GM21526 (cell line): ENCODE results near the gene GEMIN2.
"Not testable (repeated sequence)": the region's sequence is repeated elsewhere in the genome, so short reads cannot be mapped to it uniquely, and the experiment has no call there.

ENCODE experiments used
- ATAC-seq: cut with Tn5 transposase; IDR thresholded peaks from one replicate; pipeline ENCODE4 v1.9.1; 2021; ENCODE audit warnings: moderate library complexity; ENCODE audit not compliant: unreplicated experiment, low FRiP score

GEMIN2 gene

DNA sequence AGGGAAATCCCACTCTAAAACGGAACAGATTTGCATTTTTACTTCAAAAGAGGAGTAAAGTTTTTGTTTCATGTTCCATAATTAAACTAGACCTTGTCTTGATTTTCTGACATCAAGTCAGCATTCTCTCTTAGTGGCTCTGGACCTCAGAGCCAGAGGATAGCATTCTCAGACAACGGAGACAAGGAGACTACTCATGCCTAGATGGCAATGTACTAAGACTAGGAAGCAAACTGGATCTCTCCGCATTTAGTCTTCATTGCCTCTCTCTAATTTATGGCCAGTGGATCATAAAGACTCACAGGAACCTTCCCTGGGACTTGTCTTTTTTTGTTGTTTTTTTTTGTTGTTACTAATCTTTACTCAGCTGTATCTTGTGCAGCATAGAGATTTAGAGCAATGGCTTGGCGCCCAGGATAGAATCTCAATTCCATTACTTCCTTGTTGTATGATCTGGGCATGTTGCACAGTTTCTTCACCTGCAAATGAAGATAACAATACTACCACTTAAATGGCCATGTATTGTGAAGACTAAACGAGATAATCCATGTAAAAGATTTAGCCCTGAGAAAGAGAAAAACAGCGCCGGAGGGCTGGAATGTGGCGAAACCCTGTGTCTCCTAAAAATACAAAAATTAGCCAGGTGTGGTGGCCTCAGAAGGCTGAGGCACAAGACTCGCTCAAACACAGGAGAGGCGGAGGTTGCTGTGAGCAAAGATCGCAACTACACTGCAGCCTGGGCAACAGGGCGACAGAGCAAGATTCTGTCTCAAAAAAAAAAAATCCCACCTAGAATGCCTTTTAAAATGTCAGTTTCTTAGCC is 4.0 kb upstream of the GEMIN2 start:
- ATAC-seq = no peak

- no peak for ATAC-seq
Measured at GRCh38 chr14:39113685-39114072, 444 bp upstream of the GEMIN2 start.

DNA sequence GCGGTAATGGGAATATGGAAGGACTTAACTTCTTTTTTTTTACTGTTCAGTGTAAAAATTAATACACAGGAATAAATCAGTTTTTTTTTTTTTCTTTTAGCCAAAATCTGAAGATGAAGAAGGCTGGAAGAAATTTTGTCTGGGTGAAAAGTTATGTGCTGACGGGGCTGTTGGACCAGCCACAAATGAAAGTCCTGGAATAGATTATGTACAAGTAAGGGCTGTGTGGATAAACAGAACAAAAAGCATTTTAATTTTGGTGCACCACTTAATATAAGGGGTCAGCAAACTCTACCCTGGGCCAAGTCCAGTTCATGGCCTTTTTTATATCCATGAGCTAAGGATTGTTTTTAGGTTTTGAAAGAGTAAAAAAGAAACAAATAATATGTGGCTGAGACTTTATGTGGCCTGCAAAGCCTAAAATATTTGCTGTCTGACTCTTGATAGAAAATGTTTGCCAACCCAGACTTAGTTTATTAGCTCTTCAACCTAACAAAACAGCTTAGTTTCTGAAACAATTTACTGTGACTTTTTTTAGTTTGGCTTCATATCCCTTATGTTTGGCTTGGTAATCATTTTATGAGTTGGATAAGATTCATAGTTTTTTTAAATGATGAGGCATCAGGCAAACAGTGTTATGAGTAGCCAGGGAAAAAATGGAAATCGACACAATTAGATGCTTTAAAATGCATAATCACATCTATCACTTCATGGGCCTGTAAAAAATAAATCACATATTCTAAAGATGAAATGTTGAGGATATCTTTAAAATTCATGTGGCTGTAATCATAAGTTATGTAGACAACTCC is 8.4 kb downstream of the GEMIN2 start:
- ATAC-seq = no peak

DNA sequence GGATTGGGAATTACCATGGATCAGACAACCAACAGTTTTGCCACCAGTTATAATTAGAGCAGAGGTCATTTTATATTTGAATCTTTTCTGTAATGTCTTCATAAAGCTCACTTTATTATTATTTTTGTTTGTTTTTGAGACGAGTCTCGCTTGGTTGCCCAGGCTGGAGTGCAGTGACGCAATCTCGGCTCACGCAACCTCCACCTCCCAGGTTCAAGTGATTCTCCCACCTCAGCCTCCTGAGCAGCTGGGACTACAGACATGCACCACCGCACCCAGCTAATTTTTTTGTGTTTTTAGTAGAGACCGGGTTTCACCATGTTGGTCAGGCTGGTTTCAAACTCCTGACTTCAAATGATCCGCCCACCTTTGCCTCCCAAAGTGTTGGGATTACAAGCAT is 23.7 kb downstream of the GEMIN2 start:
- not testable (repeated sequence) for ATAC-seq

- ATAC-seq = no peak
Measured at GRCh38 chr14:39138440-39138839, 24.3 kb downstream of the GEMIN2 start.

DNA sequence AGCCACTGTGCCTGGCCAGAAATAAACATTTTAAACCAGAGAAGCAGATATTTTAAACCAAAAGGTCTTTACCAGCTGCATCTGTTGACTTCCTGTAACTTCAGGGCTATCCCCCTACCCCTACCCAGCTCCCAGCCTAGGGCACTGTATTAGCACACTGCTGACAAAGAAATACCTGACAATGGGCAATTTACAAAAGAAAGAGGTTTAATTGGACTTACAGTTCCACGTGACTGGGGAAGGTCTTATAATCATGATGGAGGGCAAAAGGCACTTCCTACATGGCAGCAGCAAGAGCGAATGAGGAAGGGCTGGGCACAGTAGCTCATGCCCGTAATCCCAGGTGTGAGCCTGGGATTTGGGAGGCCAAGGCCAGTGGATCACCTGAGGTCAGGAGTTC is 26.0 kb downstream of the GEMIN2 start:
- ATAC-seq = no peak

- not testable (repeated sequence) for ATAC-seq
Measured at GRCh38 chr14:39141623-39142022, 27.5 kb downstream of the GEMIN2 start.

GRCh38 chr14:39143226-39143625 is 29.1 kb downstream of the GEMIN2 start:
- ATAC-seq = not testable (repeated sequence)

DNA sequence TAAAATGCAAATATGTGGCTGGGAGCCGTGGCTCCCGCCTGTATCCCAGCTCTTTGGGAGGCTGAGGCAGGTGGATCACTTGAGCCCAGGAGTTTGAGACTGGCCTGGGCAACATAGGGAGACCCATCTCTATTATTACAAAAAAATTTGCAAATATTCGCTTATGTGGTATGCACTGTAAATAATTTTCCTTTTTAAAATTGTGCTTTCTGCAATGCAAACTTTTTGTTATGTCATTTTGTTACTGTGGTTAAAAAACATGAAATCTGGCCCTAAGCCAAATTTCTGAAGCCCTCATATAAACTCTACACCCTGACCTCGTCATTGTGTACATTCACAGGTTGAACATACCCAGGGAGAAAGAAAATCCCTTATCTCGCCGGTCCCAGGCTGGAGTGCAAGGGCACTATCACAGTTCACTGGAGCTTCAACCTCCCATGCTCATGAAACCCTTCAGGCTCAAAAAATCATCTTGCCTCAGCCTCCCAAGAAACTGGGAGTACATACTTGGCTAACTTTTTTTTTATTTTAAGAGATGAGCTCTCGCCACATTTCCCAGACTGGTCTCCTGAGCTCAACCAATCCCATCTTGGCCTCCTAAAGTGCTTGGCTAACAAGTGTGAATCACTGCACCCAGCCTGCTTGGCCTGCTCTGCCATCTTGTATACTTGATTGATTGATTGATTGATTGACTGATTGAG is 31.3 kb downstream of the GEMIN2 start:
- ATAC-seq = no peak

GRCh38 chr14:39154594-39155189 is 40.6 kb downstream of the GEMIN2 start:
- ATAC-seq = no peak

GRCh38 chr14:39157491-39157890 is 43.4 kb downstream of the GEMIN2 start:
- no peak for ATAC-seq

DNA sequence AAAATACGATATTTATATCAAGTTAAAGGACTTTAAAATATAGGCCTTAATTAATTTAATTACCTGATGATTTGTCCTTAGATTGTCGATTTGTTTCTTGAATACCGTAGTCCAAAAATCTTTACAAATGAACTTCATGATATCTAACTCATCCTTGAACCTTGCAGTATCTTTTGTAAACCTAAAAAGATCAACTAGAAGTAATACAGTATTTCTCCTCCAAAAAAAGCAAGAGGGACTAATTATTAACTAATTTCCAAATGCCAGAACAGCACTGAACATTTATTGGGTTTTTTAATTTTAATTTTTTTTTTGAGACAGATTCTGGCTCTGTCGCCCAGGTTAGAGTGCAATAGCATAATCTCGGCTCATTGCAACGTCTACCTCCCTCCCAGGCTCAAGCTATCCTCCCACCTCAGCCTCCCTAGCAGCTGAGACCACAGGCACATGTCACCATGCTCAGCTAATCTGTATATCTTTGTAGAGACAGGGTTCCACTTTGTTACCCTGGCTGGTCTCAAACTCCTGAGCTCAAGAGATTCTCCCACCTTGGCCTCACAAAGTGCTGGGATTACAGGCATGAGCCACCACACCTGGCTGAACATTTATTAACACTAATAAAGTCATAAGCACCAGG is 44.2 kb downstream of the GEMIN2 start:
- no peak for ATAC-seq

GRCh38 chr14:39160494-39160893 is 46.4 kb downstream of the GEMIN2 start:
- no peak for ATAC-seq

- not testable (repeated sequence) for ATAC-seq
Measured at GRCh38 chr14:39167797-39168320, 53.7 kb downstream of the GEMIN2 start.

DNA sequence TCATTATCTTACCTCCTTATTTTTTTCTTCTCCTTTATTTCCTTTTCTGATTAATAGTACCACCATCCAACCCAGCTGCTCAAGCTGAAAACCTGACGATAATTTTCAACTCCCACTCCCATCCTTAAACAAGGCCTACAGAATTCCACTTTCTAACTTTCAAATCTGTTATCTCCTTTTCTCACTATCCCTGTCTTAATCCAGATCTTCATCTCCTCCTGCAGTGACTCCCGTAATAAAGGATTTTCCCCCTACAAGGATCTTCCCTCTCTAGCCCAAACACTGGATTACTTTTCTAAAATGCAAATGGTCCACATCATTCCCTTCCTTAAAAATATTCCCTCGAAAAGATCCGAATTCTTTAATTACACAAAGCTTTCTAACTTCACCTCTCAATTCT is 54.5 kb downstream of the GEMIN2 start:
- no peak for ATAC-seq

- no peak for ATAC-seq
Measured at GRCh38 chr14:39169541-39169900, 55.4 kb downstream of the GEMIN2 start.

DNA sequence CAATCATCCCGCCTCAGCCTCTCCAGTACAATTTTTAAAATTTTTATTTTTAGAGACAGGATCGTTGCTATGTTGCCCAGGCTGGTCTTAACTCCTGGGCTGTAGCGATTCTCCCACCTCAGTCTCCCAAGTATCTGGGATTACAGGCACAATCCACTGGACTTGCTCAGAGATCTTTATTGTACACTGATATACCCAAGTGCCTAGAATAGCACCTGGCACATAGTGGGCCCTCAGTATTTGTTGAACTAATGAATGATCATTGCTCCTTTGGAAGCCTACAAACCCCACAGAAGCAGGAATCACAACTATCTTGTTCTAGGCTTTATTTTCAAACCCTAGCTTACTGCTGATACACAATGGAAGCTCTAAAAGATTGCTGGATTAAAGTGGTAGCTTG is 59.1 kb downstream of the GEMIN2 start:
- ATAC-seq = no peak

DNA sequence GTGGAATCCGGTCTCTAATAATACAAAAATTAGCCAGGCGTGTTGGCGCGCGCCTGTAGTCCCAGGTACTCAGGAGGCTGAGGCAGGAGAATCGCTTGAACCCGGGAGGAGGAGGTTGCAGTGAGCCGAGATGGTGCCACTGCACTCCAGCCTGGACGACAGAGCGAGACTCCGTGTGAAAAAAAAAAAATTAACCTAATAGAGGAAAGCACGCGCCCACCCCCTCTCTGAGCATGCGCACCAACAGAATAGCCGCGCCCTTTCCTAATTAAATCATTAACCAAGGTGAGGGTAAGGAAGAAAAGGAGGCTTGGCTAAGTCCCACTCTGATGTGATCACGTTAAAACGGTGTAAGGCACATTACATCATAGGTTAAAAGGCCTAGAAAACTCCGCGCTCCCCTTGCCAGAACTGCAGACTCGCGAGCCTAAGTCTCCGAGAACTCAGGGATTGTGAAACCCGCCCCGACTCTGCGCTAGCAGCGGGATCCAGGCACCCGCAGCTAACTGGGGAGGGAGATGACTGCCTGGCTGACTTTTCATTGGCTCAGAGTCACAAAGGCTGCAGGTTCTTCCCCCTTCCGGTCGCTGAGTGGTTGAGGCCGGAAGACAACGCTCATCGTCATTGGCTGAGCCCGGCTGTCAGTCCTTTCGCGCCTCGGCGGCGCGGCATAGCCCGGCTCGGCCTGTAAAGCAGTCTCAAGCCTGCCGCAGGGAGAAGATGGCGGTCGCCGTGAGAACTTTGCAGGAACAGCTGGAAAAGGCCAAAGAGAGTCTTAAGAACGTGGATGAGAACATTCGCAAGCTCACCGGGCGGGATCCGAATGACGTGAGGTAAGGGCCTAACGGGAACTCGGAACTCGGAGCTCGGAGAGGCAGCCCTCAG is 60.7 kb downstream of the GEMIN2 start, which contains the start of gene PNN:
Gene PNN (plus strand): TSS at position 695 of the 885 bp plus-strand sequence. CDS start 26 bp downstream, at position 721.
- ATAC-seq = peak; percentile 90
